Liver (tissue), 9 donors: ENCODE data around the gene GTF3C5. TPM values are rescaled to one million over a fixed set of nuclear protein-coding genes. Genes with fewer than 3 reads are reported as not detected.

Experiments used
- DNase-seq: peaks from one replicate; pipeline ENCODE4 v3.0.0-alpha.2; 2017; ENCODE audit warnings: low spot score
- H3K27ac ChIP-seq, 2 donors: one replicate each; pipeline ENCODE4 v1.7.0; 2013; ENCODE audit warnings: inconsistent platforms in 2 of 2, low read length in 2 of 2, control low read depth in 1 of 2, low read depth in 1 of 2, mild to moderate bottlenecking in 1 of 2
- H3K27me3 ChIP-seq, 4 donors: one replicate each; pipeline versions ENCODE4 v1.6.1 to v1.7.0; 2013; ENCODE audit warnings: low read length in 3 of 4, inconsistent platforms in 1 of 4, mild to moderate bottlenecking in 1 of 4, moderate library complexity in 1 of 4; ENCODE audit not compliant: control insufficient read depth in 4 of 4, insufficient read depth in 4 of 4
- H3K36me3 ChIP-seq, 4 donors: one replicate each; pipeline versions ENCODE4 v1.6.1 to v1.7.0; 2013; ENCODE audit warnings: low read length in 3 of 4, mild to moderate bottlenecking in 3 of 4, low read depth in 1 of 4, moderate library complexity in 1 of 4; ENCODE audit not compliant: control insufficient read depth in 4 of 4, insufficient read depth in 3 of 4
- H3K4me1 ChIP-seq, 4 donors: one replicate each; pipeline versions ENCODE4 v1.6.1 to v1.7.0; 2013; ENCODE audit warnings: low read length in 3 of 4, mild to moderate bottlenecking in 3 of 4, moderate library complexity in 1 of 4; ENCODE audit not compliant: control insufficient read depth in 4 of 4, insufficient read depth in 4 of 4
- H3K4me3 ChIP-seq, 3 donors: one replicate each; pipeline versions ENCODE4 v1.6.1 to v1.7.0; 2013; ENCODE audit warnings: low read length in 3 of 3, control low read depth in 1 of 3, low read depth in 1 of 3, mild to moderate bottlenecking in 1 of 3
- H3K9ac ChIP-seq, 2 donors: one replicate each; pipeline ENCODE4 v1.7.0; 2013; ENCODE audit warnings: low read length in 2 of 2, mild to moderate bottlenecking in 2 of 2, moderate library complexity in 2 of 2, control low read depth in 1 of 2, low read depth in 1 of 2
- H3K9me3 ChIP-seq, 4 donors: one replicate each; pipeline versions ENCODE4 v1.6.1 to v1.7.0; 2013; ENCODE audit warnings: low read length in 3 of 4; ENCODE audit not compliant: control insufficient read depth in 4 of 4
- ATF3 ChIP-seq: IDR thresholded peaks from 2 replicates; pipeline ENCODE4 v1.6.1; 2016; ENCODE audit warnings: antibody characterized with exemption
- CTCF ChIP-seq: fragments of 150-350 bp; IDR thresholded peaks from 2 replicates; pipeline ENCODE4 v1.5.1; 2017; ENCODE audit warnings: improper control_type of control experiment, low read depth, low read length; ENCODE audit not compliant: missing input control
- EGR1 ChIP-seq, 2 donors: IDR thresholded peaks; 2 replicates each; pipeline ENCODE4 v1.6.1; 2016 to 2018; ENCODE audit warnings: antibody characterized with exemption in 2 of 2, low read depth in 2 of 2
- FOXA1 ChIP-seq: IDR thresholded peaks from 2 replicates; pipeline ENCODE4 v1.6.1; 2016; ENCODE audit warnings: antibody characterized with exemption
- FOXA2 ChIP-seq: IDR thresholded peaks from 2 replicates; pipeline ENCODE4 v1.6.1; 2016; ENCODE audit warnings: antibody characterized with exemption
- GABPA ChIP-seq, 2 donors: IDR thresholded peaks in 1 of 2; conservative IDR thresholded peaks in 1 of 2; 2 replicates each; pipeline ENCODE4 v1.6.1; 2016; ENCODE audit warnings: antibody characterized with exemption in 2 of 2, mild to moderate bottlenecking in 1 of 2, moderate library complexity in 1 of 2
- HNF4A ChIP-seq, 2 donors: conservative IDR thresholded peaks; 2 replicates each; pipeline ENCODE4 v1.6.1; 2016; ENCODE audit warnings: antibody characterized with exemption in 2 of 2, mild to moderate bottlenecking in 2 of 2
- JUND ChIP-seq, 2 donors: IDR thresholded peaks; 2 replicates each; pipeline ENCODE4 v1.6.1; 2016; ENCODE audit warnings: antibody characterized with exemption in 2 of 2
- NR2F2 ChIP-seq: IDR thresholded peaks from 2 replicates; pipeline ENCODE4 v1.6.1; 2016; ENCODE audit warnings: antibody characterized with exemption
- RAD21 ChIP-seq, 2 donors: IDR thresholded peaks; 2 replicates each; pipeline ENCODE4 v1.6.1; 2016; ENCODE audit warnings: antibody characterized with exemption in 2 of 2, mild to moderate bottlenecking in 2 of 2
- REST ChIP-seq: IDR thresholded peaks from 2 replicates; pipeline ENCODE4 v1.6.1; 2016; ENCODE audit warnings: antibody characterized with exemption, mild to moderate bottlenecking
- RXRA ChIP-seq, 2 donors: IDR thresholded peaks; 2 replicates each; pipeline ENCODE4 v1.6.1; 2017 to 2018; ENCODE audit warnings: antibody characterized with exemption in 2 of 2, mild to moderate bottlenecking in 1 of 2
- SP1 ChIP-seq: IDR thresholded peaks from 2 replicates; pipeline ENCODE4 v1.6.1; 2018; ENCODE audit warnings: antibody characterized with exemption, mild to moderate bottlenecking
- TAF1 ChIP-seq: conservative IDR thresholded peaks from 2 replicates; pipeline ENCODE4 v1.6.1; 2016; ENCODE audit warnings: antibody characterized with exemption, mild to moderate bottlenecking
- YY1 ChIP-seq: IDR thresholded peaks from 2 replicates; pipeline ENCODE4 v1.6.1; 2016; ENCODE audit warnings: antibody characterized with exemption, mild to moderate bottlenecking
- ZBTB33 ChIP-seq: IDR thresholded peaks from 2 replicates; pipeline ENCODE4 v1.6.1; 2016; ENCODE audit warnings: antibody characterized with exemption
- WGBS: extraction: QIAGEN DNeasy Blood & Tissue Kit; methylation state at CpG from one replicate; pipeline ENCODE4 v1.1.7; 2013; 5-methylcytosine and 5-hydroxymethylcytosine counted together
- polyA plus RNA-seq, 2 donors: library from polyadenylated mRNA; stranded (reverse) in 1 of 2; unstranded in 1 of 2; fragments of 200-250 nt in 1 of 2; fragments of >200 nt in 1 of 2; fragmentation: Nextera tagmentation in 1 of 2; extraction: Ambion mirVana in 1 of 2; gene quantifications; one replicate each; pipeline versions ENCODE4 v1.2.1 to v1.2.3, GENCODE V29; 2013 to 2015
- total RNA-seq, 2 donors: library from RNA; depleted of rRNA; stranded (reverse); fragments of >200 nt; gene quantifications; one replicate each; pipeline ENCODE4 v1.2.3, GENCODE V29; 2014
- donor health status: healthy.
- donor health status: healthy.
- donor health status: healthy.
- donor health status: healthy.
- donor health status: healthy.

Gene GTF3C5
- total and polyA plus RNA-seq, 4 donors = 13.2 to 26.2 (median 18.2) TPM

- Histone ChIP-seq H3K27me3 (peaks cover 0 to 2% (median 1%) of the 10 kb centered on the region in 4 donors), H3K27ac (no peak overlapping the region), H3K4me1 (no peaks in the 10 kb centered on the region), H3K9ac (no peak overlapping the region), H3K9me3 (no peaks in the 10 kb centered on the region), H3K36me3 (no peaks in the 10 kb centered on the region), H3K4me3 (no peak overlapping the region)
- 91% methylated on average over 6 of the region's 6 CpGs for WGBS
- DNase-seq = peak; percentile 37
- TF ChIP-seq ATF3 = no peak
Observed at GRCh38 chr9:132995121-132995420, 35.7 kb upstream of the GTF3C5 start.

GRCh38 chr9:132995879-132996278, 34.9 kb upstream of the GTF3C5 start:
- WGBS = 90% methylated on average over 8 of the region's 8 CpGs
- TF ChIP-seq GABPA (IDR thresholded peaks at IDR 0.05 in 1 of 2, conservative IDR thresholded peaks at IDR 0.05 in 1 of 2) (no peak), RAD21 (IDR thresholded peaks at IDR 0.05) (no peak), EGR1 (IDR thresholded peaks at IDR 0.05; ENCODE audit: low read depth in 2 of 2) (no peak), FOXA2 (no peak), REST (no peak), RXRA (IDR thresholded peaks at IDR 0.05) (no peak), TAF1 (no peak), HNF4A (conservative IDR thresholded peaks at IDR 0.05) (no peak), SP1 (no peak), NR2F2 (no peak), JUND (IDR thresholded peaks at IDR 0.05) (no peak), ATF3 (no peak), YY1 (no peak), ZBTB33 (no peak), CTCF (no peak), FOXA1 (no peak)
- no peaks in the 10 kb centered on the region for H3K36me3 ChIP-seq
- H3K27me3 ChIP-seq = peaks cover 0 to 2% (median 1%) of the 10 kb centered on the region in 4 donors
- H3K27ac ChIP-seq = no peak overlapping the region
- H3K9ac ChIP-seq = no peak overlapping the region
- H3K4me1 ChIP-seq = no peaks in the 10 kb centered on the region
- DNase-seq = peak; percentile 50
- H3K9me3 ChIP-seq = no peaks in the 10 kb centered on the region
- H3K4me3 ChIP-seq = no peak overlapping the region
